H1 (cell line): ENCODE data around the gene CA10. TPM values are rescaled to one million over a fixed set of nuclear protein-coding genes. Genes with fewer than 3 reads are reported as not detected.

Experiments
- CTCF ChIA-PET: fragments of 300-600 bp; sonication (Branson Sonifier 250); formaldehyde crosslinking; loops from one replicate; lab custom pipeline; 2021; ENCODE audit not compliant: partially characterized antibody; lab: Charles Lee
- POLR2A ChIA-PET: fragments of 300-600 bp; sonication (Branson Sonifier 250); formaldehyde crosslinking; loops from one replicate; lab custom pipeline; 2021; ENCODE audit warnings: inconsistent platforms; ENCODE audit not compliant: partially characterized antibody; lab: Charles Lee
- DNase-seq, 2 experiments: peaks; one replicate each; pipeline versions ENCODE4 v3.0.0 to v3.0.0-alpha.2; 2010 to 2022; ENCODE audit warnings: low spot score in 2 of 2, low read depth in 1 of 2, mixed read lengths in 1 of 2
- FAIRE-seq: peaks from 2 replicates; lab custom pipeline; 2011; peaks lifted over from hg19 to GRCh38; lab: Jason Lieb, UNC
- H2AFZ ChIP-seq: 2 replicates; pipeline ENCODE4 v1.8.1; 2012; ENCODE audit warnings: low read length, inconsistent platforms
- H2AK5ac ChIP-seq: 2 replicates; pipeline ENCODE4 v1.6.1; 2013; ENCODE audit warnings: low read depth, low read length
- H2BK120ac ChIP-seq: replicated peaks from 2 replicates; pipeline ENCODE3; 2013; ENCODE audit warnings: low read depth, low read length, inconsistent platforms
- H2BK12ac ChIP-seq: 2 replicates; pipeline ENCODE4 v1.6.1; 2013; ENCODE audit warnings: low read depth, low read length
- H2BK15ac ChIP-seq: 2 replicates; pipeline ENCODE4 v1.6.1; 2013; ENCODE audit warnings: low read length
- H2BK20ac ChIP-seq: 2 replicates; pipeline ENCODE4 v1.6.1; 2013; ENCODE audit warnings: low read length
- H2BK5ac ChIP-seq: 2 replicates; pipeline ENCODE4 v1.6.1; 2013; ENCODE audit warnings: low read depth, low read length
- H3K14ac ChIP-seq: 2 replicates; pipeline ENCODE4 v1.6.1; 2013; ENCODE audit warnings: inconsistent platforms; ENCODE audit not compliant: insufficient read length
- H3K18ac ChIP-seq: 2 replicates; pipeline ENCODE4 v1.6.1; 2013; ENCODE audit warnings: low read length; ENCODE audit errors: extremely low read depth
- H3K23ac ChIP-seq: 2 replicates; pipeline ENCODE4 v1.6.1; 2013; ENCODE audit warnings: inconsistent platforms; ENCODE audit not compliant: insufficient read length
- H3K23me2 ChIP-seq: 2 replicates; pipeline ENCODE4 v1.6.1; 2013; ENCODE audit warnings: low read depth, low read length
- H3K27ac ChIP-seq: 2 replicates; pipeline ENCODE4 v1.6.1; 2011; ENCODE audit warnings: low read depth, low read length, inconsistent platforms
- H3K27me3 ChIP-seq, 4 experiments: replicated peaks in 1 of 4; 1 replicate in 1 of 4; 2 replicates in 3 of 4; pipeline versions ENCODE4 v1.6.1 to v1.8.1; 2011 to 2013; ENCODE audit warnings: low read length in 3 of 4, mild to moderate bottlenecking in 3 of 4, inconsistent platforms in 2 of 4, mixed read lengths in 2 of 4, moderate library complexity in 1 of 4; ENCODE audit not compliant: control insufficient read depth in 3 of 4, insufficient read depth in 3 of 4; ENCODE audit errors: extremely low read depth in 1 of 4
- H3K36me3 ChIP-seq, 4 experiments: 2 replicates each; pipeline versions ENCODE4 v1.6.1 to v1.8.1; 2011 to 2013; ENCODE audit warnings: mild to moderate bottlenecking in 4 of 4, low read length in 3 of 4, moderate library complexity in 2 of 4, control low read depth in 1 of 4, inconsistent platforms in 1 of 4; ENCODE audit not compliant: insufficient read depth in 4 of 4, control insufficient read depth in 2 of 4
- H3K4ac ChIP-seq: replicated peaks from 2 replicates; pipeline ENCODE3; 2013; ENCODE audit warnings: low read length, low read depth, mixed read lengths, inconsistent platforms; ENCODE audit not compliant: insufficient read length
- H3K4me1 ChIP-seq, 4 experiments: replicated peaks in 1 of 4; 1 replicate in 1 of 4; 2 replicates in 3 of 4; pipeline versions ENCODE4 v1.6.1 to v1.8.1; 2011 to 2013; ENCODE audit warnings: low read length in 3 of 4, inconsistent platforms in 2 of 4, mixed read lengths in 1 of 4; ENCODE audit not compliant: insufficient read depth in 4 of 4, control insufficient read depth in 3 of 4
- H3K4me2 ChIP-seq, 2 experiments: 2 replicates each; pipeline versions ENCODE4 v1.6.1 to v1.8.1; 2011 to 2013; ENCODE audit warnings: low read depth in 2 of 2, low read length in 2 of 2, control low read depth in 1 of 2, inconsistent platforms in 1 of 2, mild to moderate bottlenecking in 1 of 2; ENCODE audit not compliant: insufficient read depth in 1 of 2
- H3K4me3 ChIP-seq, 4 experiments: fragments of 200-600, 300-600 bp in 1 of 4; sonication (generic), shearing (Covaris generic), sonication (Bioruptor Twin) in 1 of 4; 2 replicates each; pipeline versions ENCODE4 v1.5.1 to v1.8.1; 2011 to 2016; ENCODE audit warnings: low read length in 4 of 4, low read depth in 3 of 4, control low read depth in 2 of 4, inconsistent platforms in 2 of 4, mild to moderate bottlenecking in 2 of 4, mixed read lengths in 1 of 4, moderate library complexity in 1 of 4; ENCODE audit not compliant: insufficient read depth in 2 of 4; ENCODE audit errors: extremely low read depth in 1 of 4
- H3K56ac ChIP-seq: replicated peaks from 2 replicates; pipeline ENCODE3; 2013; ENCODE audit warnings: low read depth, mild to moderate bottlenecking, mixed read lengths, low read length, inconsistent platforms; ENCODE audit not compliant: insufficient read length
- H3K79me1 ChIP-seq: 2 replicates; pipeline ENCODE4 v1.6.1; 2013; ENCODE audit warnings: low read depth, low read length, control low read depth
- H3K79me2 ChIP-seq, 2 experiments: 2 replicates each; pipeline versions ENCODE4 v1.6.1 to v1.8.1; 2012 to 2013; ENCODE audit warnings: low read length in 2 of 2, mild to moderate bottlenecking in 2 of 2, inconsistent platforms in 1 of 2; ENCODE audit not compliant: insufficient read depth in 2 of 2, control insufficient read depth in 1 of 2
- H3K9ac ChIP-seq, 4 experiments: replicated peaks in 1 of 4; 1 replicate in 1 of 4; 2 replicates in 3 of 4; pipeline versions ENCODE4 v1.6.1 to v1.8.1; 2011 to 2013; ENCODE audit warnings: low read depth in 3 of 4, low read length in 3 of 4, control low read depth in 2 of 4, mild to moderate bottlenecking in 2 of 4, moderate library complexity in 2 of 4, inconsistent platforms in 1 of 4; ENCODE audit errors: extremely low read depth in 1 of 4
- H3K9me3 ChIP-seq, 2 experiments: 2 replicates each; pipeline versions ENCODE4 v1.6.1 to v1.8.1; 2012 to 2013; ENCODE audit warnings: mild to moderate bottlenecking in 2 of 2, moderate library complexity in 2 of 2, control low read depth in 1 of 2, inconsistent platforms in 1 of 2, low read depth in 1 of 2, low read length in 1 of 2, mixed read lengths in 1 of 2; ENCODE audit not compliant: insufficient read depth in 2 of 2
- H4K20me1 ChIP-seq, 2 experiments: replicated peaks in 1 of 2; 2 replicates each; pipeline versions ENCODE3 to v1.8.1; 2011 to 2013; ENCODE audit warnings: inconsistent platforms in 2 of 2, low read length in 2 of 2, mild to moderate bottlenecking in 1 of 2; ENCODE audit not compliant: insufficient read depth in 2 of 2, control insufficient read depth in 1 of 2
- H4K5ac ChIP-seq: 2 replicates; pipeline ENCODE4 v1.6.1; 2013; ENCODE audit warnings: low read length, low read depth, mixed read lengths, inconsistent platforms; ENCODE audit not compliant: insufficient read length
- H4K8ac ChIP-seq: 2 replicates; pipeline ENCODE4 v1.8.0; 2013; ENCODE audit warnings: mild to moderate bottlenecking, moderate library complexity, low read length, inconsistent platforms; ENCODE audit not compliant: insufficient read depth; ENCODE audit errors: extremely low read depth
- H4K91ac ChIP-seq: replicated peaks from 2 replicates; pipeline ENCODE3; 2013; ENCODE audit warnings: low read length, mixed read lengths, inconsistent platforms; ENCODE audit not compliant: insufficient read length
- CBX5 ChIP-seq: fragments of 300-800, 300-1000 bp; sonication (generic); IDR thresholded peaks from 2 replicates; pipeline ENCODE4 v1.7.1; 2016; ENCODE audit warnings: antibody characterized with exemption, low read length, low read depth
- CHD1 ChIP-seq: IDR thresholded peaks from 2 replicates; pipeline ENCODE4 v1.6.1; 2012; ENCODE audit warnings: low read depth, low read length, improper control_type of control experiment
- EZH2 ChIP-seq: fragments of 200-600 bp; sonication (generic); IDR thresholded peaks from 2 replicates; pipeline ENCODE4 v1.7.1; 2012; ENCODE audit warnings: low read depth, mild to moderate bottlenecking, moderate library complexity, low read length, inconsistent platforms; ENCODE audit not compliant: severe bottlenecking
- HDAC6 ChIP-seq: IDR thresholded peaks from one replicate; pipeline ENCODE4 v1.7.1; 2012; ENCODE audit warnings: low read depth, mild to moderate bottlenecking, inconsistent platforms, low read length, moderate library complexity
- RFX5 ChIP-seq: IDR thresholded peaks from 2 replicates; pipeline ENCODE4 v1.6.1; 2011; ENCODE audit warnings: low read depth, low read length, improper control_type of control experiment, borderline replicate concordance
- SIN3A ChIP-seq, 2 experiments: IDR thresholded peaks in 1 of 2; conservative IDR thresholded peaks in 1 of 2; 2 replicates each; pipeline ENCODE4 v1.6.1; 2011 to 2012; ENCODE audit warnings: low read length in 2 of 2, improper control_type of control experiment in 1 of 2, low read depth in 1 of 2, mild to moderate bottlenecking in 1 of 2
- SP2 ChIP-seq: IDR thresholded peaks from 2 replicates; pipeline ENCODE4 v1.6.1; 2012; ENCODE audit warnings: mild to moderate bottlenecking, low read length, inconsistent platforms
- WGBS, 2 experiments: shearing (Covaris generic) in 1 of 2; methylation state at CpG; one replicate each; pipeline versions ENCODE4 v1.1.6 to v1.1.7; 2013 to 2015; ENCODE audit warnings: low lambda C conversion rate in 2 of 2, mixed read lengths in 2 of 2, inconsistent platforms in 1 of 2, low coverage in 1 of 2, missing lambda C conversion rate in 1 of 2; ENCODE audit not compliant: insufficient replicate concordance in 2 of 2, insufficient coverage in 1 of 2, insufficient read length in 1 of 2; ENCODE audit errors: extremely low coverage in 1 of 2, missing lambda C conversion rate in 1 of 2; 5-methylcytosine and 5-hydroxymethylcytosine counted together
- polyA plus RNA-seq, 7 experiments: library from polyadenylated mRNA; depleted of rRNA in 3 of 7; stranded (reverse) in 5 of 7; unstranded in 2 of 7; fragments of >200 nt in 5 of 7; fragments of 200-250 nt in 2 of 7; gene quantifications; 1 replicate in 5 of 7; 2 replicates in 1 of 7; 4 replicates in 1 of 7; pipeline versions ENCODE4 v1.2.1 to v1.2.3, GENCODE V29; 2011 to 2013; ENCODE audit warnings: missing spikeins in 2 of 7, mixed read lengths in 2 of 7
- total RNA-seq: library from RNA; stranded (reverse); fragmentation: NEBNext Ultra II Directional; extraction: Animal tissue kit (Norgen Biotek cat#: 25700); gene quantifications from 2 replicates; pipeline ENCODE4 v1.2.1, GENCODE V29; 2021
- TF ChIP-seq, protein P1 (sequence below), 3 experiments: IDR thresholded peaks; 1 replicate in 2 of 3; 2 replicates in 1 of 3; pipeline versions ENCODE4 v1.5.1 to v1.6.1; 2011; ENCODE audit warnings: low read length in 3 of 3, mild to moderate bottlenecking in 3 of 3, inconsistent platforms in 2 of 3, low read depth in 1 of 3, moderate library complexity in 1 of 3; ENCODE audit not compliant: insufficient read depth in 1 of 3; ENCODE audit errors: control extremely low read depth in 1 of 3

CA10 gene
- total and polyA plus RNA-seq, 2 of the 8 experiments (the other 6 are each of a cell fraction or from before 2014, with no cell fraction given), result 0.60 to 0.63 TPM

DNA sequence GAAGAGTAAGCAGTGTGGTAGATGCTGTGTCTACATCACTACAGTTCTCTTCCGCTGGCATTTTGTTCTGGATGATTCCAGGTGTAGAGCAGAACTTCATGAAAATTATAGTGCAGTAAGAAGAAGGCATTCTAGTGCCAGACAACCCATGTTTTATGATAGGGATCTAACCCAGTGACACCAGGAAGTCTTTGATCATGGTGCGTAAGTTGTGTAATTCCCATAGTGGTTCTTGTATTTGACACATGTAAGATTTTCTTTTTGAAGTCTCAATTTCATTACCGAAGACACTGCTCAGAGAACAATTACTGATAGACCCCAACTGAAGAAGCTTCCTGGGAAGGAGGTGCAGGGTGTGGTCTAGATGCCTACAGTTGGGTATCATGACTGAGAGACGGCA, 356.9 kb downstream of the CA10 start:
- H3K23ac ChIP-seq, result no peak overlapping the region
- H4K91ac ChIP-seq, result no peak overlapping the region
- TF ChIP-seq SIN3A (conservative IDR thresholded peaks at IDR 0.05 in 1 of 2, IDR thresholded peaks at IDR 0.05 in 1 of 2; ENCODE audit: low read depth in 1 of 2, low read length in 2 of 2) (no peak), RFX5 (no peak), HDAC6 (no peak), EZH2 (no peak), CBX5 (no peak), SP2 (no peak), CHD1 (no peak)
- TF ChIP-seq, protein P1, sequence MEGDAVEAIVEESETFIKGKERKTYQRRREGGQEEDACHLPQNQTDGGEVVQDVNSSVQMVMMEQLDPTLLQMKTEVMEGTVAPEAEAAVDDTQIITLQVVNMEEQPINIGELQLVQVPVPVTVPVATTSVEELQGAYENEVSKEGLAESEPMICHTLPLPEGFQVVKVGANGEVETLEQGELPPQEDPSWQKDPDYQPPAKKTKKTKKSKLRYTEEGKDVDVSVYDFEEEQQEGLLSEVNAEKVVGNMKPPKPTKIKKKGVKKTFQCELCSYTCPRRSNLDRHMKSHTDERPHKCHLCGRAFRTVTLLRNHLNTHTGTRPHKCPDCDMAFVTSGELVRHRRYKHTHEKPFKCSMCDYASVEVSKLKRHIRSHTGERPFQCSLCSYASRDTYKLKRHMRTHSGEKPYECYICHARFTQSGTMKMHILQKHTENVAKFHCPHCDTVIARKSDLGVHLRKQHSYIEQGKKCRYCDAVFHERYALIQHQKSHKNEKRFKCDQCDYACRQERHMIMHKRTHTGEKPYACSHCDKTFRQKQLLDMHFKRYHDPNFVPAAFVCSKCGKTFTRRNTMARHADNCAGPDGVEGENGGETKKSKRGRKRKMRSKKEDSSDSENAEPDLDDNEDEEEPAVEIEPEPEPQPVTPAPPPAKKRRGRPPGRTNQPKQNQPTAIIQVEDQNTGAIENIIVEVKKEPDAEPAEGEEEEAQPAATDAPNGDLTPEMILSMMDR (IDR thresholded peaks at IDR 0.05; ENCODE audit: control extremely low read depth in 1 of 3, insufficient read depth in 1 of 3, low read depth in 1 of 3, low read length in 3 of 3), result no peak
- H3K23me2 ChIP-seq, result no peaks in the 10 kb centered on the region
- no peak overlapping the region for H4K8ac ChIP-seq
- no peak overlapping the region for H3K14ac ChIP-seq
- H3K9me3 ChIP-seq, result no peaks in the 10 kb centered on the region
- no peak overlapping the region for H3K4me2 ChIP-seq
- no peaks in the 10 kb centered on the region for H3K79me2 ChIP-seq
- H3K79me1 ChIP-seq, result no peaks in the 10 kb centered on the region
- H2AK5ac ChIP-seq, result no peak overlapping the region
- no peaks in the 10 kb centered on the region for H3K36me3 ChIP-seq
- H3K9ac ChIP-seq, result no peak overlapping the region
- no peak overlapping the region for H2BK20ac ChIP-seq
- no peak overlapping the region for H4K5ac ChIP-seq
- no peak overlapping the region for H3K18ac ChIP-seq
- H3K27ac ChIP-seq, result no peak overlapping the region
- H2BK12ac ChIP-seq, result no peak overlapping the region
- H3K4ac ChIP-seq, result no peak overlapping the region
- H3K27me3 ChIP-seq, result no peaks in the 10 kb centered on the region
- no peak overlapping the region for H3K4me3 ChIP-seq
- ChIA-PET POLR2A (no interaction called here), CTCF (no interaction called here)
- FAIRE-seq (no peak), DNase-seq (no peak)
- H2BK120ac ChIP-seq, result no peak overlapping the region
- no peak overlapping the region for H2BK15ac ChIP-seq
- H3K4me1 ChIP-seq, result no peaks in the 10 kb centered on the region
- H2AFZ ChIP-seq, result no peak overlapping the region
- no peak overlapping the region for H2BK5ac ChIP-seq
- no peak overlapping the region for H3K56ac ChIP-seq
- WGBS, 2 experiments, result 97% methylated on average over 4 of the region's 4 CpGs; no CpG with 5 or more reads in 1 of the 2 experiments
- H4K20me1 ChIP-seq, result no peaks in the 10 kb centered on the region
